ELF-1 (cell line): Measurements from ENCODE around the gene NAV3.
A peak's percentile ranks its signal among the peaks of the same experiment; 100 is the strongest.
"Not testable (repeated sequence)": the region's sequence is repeated elsewhere in the genome, so short reads cannot be mapped to it uniquely, and the experiment has no call there.

Source experiments
- DNase-seq: peaks from one replicate; pipeline ENCODE4 v3.0.0-alpha.2; 2016; ENCODE audit warnings: low read depth, low spot score

Gene NAV3

GRCh38 chr12:78050790-78051189 is 220.1 kb downstream of the NAV3 start:
- DNase-seq, result no peak

- no peak for DNase-seq
Measured at GRCh38 chr12:78055545-78055944, 224.9 kb downstream of the NAV3 start.

DNA sequence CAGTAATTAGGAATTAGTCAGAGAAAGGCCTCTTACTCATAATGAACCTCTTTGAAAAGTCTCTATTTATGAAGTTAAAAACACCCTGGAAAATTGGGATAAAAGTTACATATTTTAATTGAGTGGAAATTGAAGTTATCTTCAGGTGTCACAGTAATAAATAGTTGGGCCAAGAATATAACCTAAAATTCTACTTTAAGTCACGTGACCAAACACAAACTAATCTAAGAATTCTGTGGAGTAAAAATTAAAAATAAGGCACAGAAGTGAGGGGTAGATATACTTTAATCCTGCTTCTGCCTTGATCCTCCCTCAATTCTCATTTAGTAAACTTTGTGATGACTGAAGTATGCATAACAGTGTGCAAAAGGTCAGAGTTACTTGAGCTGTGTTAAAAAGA is 226.4 kb downstream of the NAV3 start:
- DNase-seq, result no peak

DNA sequence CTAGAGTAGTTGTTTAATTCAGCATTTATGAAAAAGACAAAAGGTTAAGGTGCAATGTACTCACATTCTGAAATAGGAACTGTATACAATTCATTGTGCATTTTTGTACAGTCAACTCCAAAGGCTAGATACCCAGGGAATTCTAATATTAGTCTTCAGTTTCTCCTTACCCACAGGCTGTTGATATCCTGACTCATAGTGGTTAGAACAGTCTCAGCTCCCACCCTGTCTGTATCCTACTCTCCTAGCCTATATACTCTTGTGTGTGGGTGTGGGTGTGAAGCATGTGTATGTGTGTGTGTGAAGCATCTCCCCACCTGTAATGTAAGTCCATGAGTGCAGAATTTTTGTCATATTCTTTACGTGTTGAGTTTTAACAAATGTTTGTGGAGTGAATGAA is 229.5 kb downstream of the NAV3 start:
- no peak for DNase-seq

DNA sequence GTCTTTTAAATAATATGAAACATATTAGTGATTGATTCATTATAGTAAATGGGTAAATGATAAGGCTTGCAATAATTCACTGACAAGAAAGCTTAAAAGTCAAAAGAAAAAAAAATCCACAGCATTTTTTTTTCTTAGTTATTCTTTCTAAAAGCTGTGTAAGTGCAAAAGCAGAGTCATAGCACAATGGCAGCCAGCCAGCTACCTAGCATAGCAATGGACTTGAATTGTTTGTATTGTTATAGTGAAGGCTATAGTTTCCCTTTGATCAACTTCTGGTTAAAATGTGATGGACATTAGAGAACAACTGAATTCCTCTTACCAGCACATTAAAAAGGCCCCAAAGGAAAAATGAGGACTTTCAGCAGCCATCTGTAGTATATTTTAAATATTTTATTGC is 232.1 kb downstream of the NAV3 start:
- DNase-seq, result no peak

- no peak for DNase-seq
Measured at GRCh38 chr12:78081590-78082314, 251.1 kb downstream of the NAV3 start.

- DNase-seq, result no peak
Measured at GRCh38 chr12:78085542-78086182, 255.0 kb downstream of the NAV3 start.

DNA sequence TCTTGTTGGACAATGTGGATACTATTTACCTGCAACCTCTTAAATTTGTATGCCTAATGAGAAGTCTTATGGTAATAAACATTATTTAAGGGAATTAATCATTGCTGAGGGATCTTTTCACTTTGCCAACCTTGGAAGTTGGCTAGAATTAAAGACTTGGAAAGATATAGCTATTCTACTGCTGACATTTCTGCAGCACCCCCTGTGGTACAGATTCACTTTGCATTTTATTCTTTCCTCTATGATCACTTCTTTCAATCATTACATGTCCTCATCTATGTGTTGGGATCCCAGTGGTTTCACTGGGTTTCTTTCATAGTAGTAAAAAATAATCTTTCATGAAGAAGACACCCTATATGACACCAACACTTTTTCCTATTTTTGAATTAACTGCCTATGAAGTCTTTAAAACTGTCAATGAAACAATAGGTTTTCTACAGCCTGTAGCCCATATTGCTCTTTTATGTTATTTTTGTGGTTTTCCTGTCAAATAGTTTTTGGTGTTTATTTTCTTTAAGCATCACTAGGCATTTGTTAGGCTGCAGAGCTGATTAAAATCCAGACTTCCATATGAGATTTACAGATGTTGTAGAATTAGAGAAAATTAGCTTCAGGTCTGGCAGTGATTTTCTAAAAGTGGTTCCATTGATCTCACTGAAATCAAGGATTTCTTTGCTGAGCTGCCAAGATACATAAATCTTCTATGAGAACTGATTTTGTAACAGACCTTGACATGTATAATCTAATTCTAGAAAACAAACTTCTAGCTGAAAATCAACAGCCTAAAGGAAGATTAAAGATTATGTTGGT is 256.1 kb downstream of the NAV3 start:
- DNase-seq, result no peak

DNA sequence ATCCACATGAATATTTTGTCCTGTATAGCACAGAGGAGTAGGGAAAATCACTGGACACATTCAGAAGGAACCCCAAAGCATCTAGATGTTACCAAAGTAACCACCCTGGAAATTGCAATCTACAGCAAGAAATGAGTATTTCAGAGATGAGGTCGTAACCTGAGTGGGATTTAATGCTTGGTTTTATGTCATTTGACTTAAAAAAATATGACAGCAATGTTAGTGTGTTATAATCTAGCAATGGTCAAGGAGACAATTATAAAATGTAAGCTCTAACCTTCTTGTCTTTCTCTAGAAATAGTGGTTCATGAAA is 256.6 kb downstream of the NAV3 start:
- DNase-seq, result no peak

DNA sequence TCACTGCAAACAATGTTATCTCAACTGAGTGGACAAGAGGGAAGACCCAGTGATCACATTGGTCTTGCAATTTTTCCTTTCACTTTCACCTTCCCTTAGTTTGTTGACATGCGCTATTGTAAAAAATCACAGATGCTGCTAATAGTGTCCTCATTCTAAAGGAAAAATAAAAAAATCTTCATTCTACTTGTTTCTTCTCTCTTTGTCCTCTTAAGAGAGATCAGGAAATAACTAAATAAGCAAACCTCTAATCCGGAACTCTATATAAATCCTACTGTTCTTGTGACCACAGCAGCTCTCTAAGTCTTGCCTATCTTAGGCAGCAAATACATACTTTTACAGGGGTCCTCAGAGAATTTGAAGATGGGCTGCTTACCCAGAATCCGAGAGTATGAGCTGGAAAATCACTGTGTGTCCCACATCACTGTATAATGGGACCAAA is 257.7 kb downstream of the NAV3 start:
- DNase-seq, result no peak

- no peak for DNase-seq
Measured at GRCh38 chr12:78090266-78090665, 259.6 kb downstream of the NAV3 start.

DNA sequence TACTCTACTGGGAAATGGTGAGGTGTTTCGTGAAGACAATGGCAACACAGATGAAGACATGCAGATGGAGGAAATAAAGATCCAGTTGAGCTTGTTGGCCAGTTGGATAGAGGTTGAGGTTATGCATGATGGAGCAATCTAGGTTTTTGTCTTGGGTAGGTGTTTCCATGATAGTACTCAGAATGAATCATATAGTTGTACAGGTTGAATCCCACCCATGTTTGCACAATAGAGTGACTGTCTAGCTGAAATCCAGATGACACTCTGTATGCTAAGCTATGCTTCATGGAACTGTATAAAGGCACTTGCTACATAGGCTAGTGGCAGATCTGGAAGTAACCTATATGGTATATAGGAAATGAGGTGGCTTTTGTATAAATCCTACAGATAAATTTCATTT is 264.9 kb downstream of the NAV3 start:
- no peak for DNase-seq

GRCh38 chr12:78096909-78097597 is 266.4 kb downstream of the NAV3 start:
- no peak for DNase-seq

DNA sequence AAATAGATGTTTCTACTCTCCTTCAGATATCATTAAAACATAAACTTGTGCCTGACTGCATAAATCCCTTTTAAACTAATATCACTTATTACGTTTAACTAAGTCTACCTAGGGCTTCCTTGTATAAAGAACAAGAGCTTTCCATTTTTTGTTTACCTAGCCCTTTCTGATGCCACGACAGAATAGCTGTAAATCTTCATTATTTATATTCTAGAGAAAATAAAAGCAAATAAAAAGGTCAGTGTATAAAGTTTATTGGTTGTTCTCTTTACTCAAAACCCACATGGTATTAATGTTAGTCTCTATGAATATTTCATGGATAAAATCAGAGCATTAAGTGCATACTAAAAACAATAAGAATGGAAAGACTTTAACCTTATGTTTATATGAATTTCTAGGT is 269.1 kb downstream of the NAV3 start:
- no peak for DNase-seq

- DNase-seq, result no peak
Measured at GRCh38 chr12:78101113-78101876, 270.6 kb downstream of the NAV3 start.

- no peak for DNase-seq
Measured at GRCh38 chr12:78101946-78102635, 271.4 kb downstream of the NAV3 start.

DNA sequence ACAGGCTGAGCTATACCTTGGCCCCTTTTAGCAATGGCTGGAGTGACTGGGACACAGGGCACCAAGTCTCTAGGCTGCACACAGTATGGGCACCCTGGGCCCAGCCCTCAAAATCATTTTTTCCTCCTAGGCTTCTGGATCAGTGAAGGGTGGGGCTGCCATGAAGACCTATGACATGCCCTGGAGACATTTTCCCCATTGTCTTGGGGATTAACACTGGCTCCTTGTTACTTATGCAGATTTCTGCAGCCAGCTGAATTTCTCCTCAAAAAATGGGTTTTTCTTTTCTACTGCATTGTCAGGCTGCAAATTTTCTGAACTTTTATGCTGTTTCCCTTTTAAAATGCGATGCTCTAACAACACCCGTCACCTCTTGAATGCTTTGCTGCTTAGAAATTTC is 272.1 kb downstream of the NAV3 start:
- not testable (repeated sequence) for DNase-seq

DNA sequence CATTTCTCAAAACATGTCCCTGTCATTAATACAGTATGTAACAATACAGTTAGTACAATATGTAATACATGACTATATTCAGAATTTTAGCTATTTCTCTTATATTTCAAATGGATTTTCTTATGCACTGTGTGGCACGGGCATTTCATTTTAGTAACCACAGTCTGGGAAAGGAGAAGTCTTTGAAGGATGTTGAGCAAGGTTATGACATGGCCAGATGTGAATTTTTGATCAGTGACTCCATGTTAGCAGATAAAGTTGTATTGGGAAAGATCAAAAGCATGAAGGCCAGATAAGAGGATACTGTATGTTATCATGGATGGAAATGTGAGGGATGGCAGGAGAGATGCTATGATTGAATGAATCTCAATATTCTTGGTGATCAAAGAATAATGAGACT is 285.2 kb downstream of the NAV3 start:
- no peak for DNase-seq

DNA sequence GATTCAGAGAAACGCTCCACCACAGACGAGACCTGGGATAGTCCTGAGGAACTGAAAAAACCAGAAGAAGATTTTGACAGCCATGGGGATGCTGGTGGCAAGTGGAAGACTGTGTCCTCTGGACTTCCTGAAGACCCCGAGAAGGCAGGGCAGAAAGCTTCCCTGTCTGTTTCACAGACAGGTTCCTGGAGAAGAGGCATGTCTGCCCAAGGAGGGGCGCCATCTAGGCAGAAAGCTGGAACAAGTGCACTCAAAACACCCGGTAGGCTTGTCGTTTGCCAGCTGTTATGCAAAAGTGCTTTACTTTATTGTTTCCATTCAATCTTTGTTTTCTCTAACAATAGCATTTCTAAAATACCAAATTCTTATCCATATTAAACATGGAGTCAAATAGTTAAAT is 287.3 kb downstream of the NAV3 start:
- DNase-seq, result peak; percentile 13

GRCh38 chr12:78118486-78118885 is 287.8 kb downstream of the NAV3 start:
- no peak for DNase-seq
